GM12891 (cell line): Measurements from ENCODE around the gene CHKA.

Source experiments
- POLR2A ChIP-seq: IDR thresholded peaks from 2 replicates; pipeline ENCODE4 v1.6.1; 2011; ENCODE audit warnings: low read depth, low read length, control low read depth
- POLR2AphosphoS5 ChIP-seq: IDR thresholded peaks from 2 replicates; pipeline ENCODE4 v1.6.1; 2011; ENCODE audit warnings: low read depth, low read length, control low read depth
- SPI1 ChIP-seq: IDR thresholded peaks from 2 replicates; pipeline ENCODE4 v1.6.1; 2011; ENCODE audit warnings: low read depth, low read length, control low read depth
- TAF1 ChIP-seq: IDR thresholded peaks from 2 replicates; pipeline ENCODE4 v1.6.1; 2011; ENCODE audit warnings: low read depth, low read length, control low read depth

DNA sequence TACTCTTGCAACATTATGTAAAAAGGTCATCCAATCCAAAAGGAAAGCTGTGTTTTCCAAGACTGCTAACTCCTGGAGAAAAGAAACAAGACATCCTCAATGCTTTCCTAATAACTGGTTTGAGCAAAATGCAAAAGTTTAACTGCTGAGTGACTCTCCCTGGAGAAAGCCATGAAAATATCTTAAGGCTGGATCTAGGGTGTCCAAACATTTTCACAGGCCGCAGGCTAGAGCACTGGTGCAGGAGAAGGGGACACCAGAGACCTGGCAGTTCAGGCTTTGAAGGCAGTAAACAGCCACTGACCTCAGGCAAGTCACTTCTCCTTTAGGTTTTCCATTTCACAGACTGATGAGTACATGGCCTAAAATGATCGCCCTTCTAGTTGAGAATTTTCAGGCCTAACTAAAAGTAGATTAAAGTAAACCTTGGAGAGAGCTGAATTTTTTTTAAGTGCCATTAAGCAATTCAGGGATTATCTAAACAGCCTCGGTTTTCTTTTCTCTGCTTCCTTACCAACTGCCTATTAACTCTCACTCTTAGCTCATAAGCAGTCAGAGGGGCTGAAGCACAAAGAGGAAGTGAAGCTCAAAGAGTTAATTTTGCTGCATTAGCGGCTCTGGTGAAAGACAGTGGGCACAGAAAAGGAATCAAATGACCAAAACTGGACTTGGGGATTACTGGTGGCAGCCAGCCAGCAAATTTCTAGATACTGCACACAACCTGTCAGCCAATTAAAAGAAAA, 2.3 kb downstream of the CHKA start:
- TF ChIP-seq POLR2AphosphoS5 (no peak), POLR2A (no peak), TAF1 (0 out of 2 replicates have a peak, but pooled peaks have one; percentile 17), SPI1 (peak; percentile 98)
